ENCODE measurements around the gene PLA2G4B. TPM values are rescaled to one million over a fixed set of nuclear protein-coding genes. Genes with fewer than 3 reads are reported as not detected.

The PLA2G4B gene
- total and polyA plus RNA-seq, 10 of the 15 experiments (the other 5 are each of a cell fraction or from before 2014, with no cell fraction given): 0.22 to 6.6 (median 2.9) TPM

DNA sequence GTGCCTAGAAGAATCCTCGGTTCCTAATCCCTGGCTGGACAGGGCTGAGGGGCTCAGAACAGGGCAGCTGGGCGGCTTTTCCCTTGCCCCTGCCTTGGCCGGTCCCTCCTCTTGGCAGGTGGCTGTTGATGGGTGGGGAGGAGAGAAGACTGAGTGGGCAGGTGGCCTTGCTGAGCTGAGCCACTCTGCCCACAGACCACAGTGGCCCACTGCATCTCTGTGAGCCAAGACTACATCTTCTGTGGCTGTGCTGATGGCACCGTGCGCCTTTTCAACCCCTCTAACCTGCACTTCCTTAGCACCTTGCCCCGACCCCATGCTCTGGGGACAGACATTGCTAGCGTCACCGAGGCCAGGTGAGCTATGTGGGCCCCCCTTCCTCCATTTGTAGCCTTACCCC lies 25.2 kb upstream of the PLA2G4B start:
- Histone ChIP-seq H3K9me3 (replicated peaks; ENCODE audit: control insufficient read depth, insufficient read depth, low read length) (no peaks in the 10 kb centered on the region), H3K4me2 (ENCODE audit: control insufficient read depth, insufficient read depth) (no peak overlapping the region), H3K4me3 (no peak overlapping the region), H3K27me3 (replicated peaks in 1 of 2; ENCODE audit: control insufficient read depth in 2 of 2, insufficient read depth in 2 of 2, low read length in 1 of 2) (no peaks in the 10 kb centered on the region), H3K4me1 (ENCODE audit: control insufficient read depth, insufficient read depth, low read length) (no peaks in the 10 kb centered on the region), H3K79me2 (ENCODE audit: control insufficient read depth, insufficient read depth, low read length) (no peaks in the 10 kb centered on the region), H3K36me3 (ENCODE audit: control insufficient read depth in 2 of 2, insufficient read depth in 2 of 2, low read length in 1 of 2) (peaks cover 0 to 18% of the 10 kb centered on the region in 2 experiments; a peak in 3 of 4 replicates), H3K9ac (ENCODE audit: control insufficient read depth, insufficient read depth, low read length) (no peak overlapping the region), H4K20me1 (ENCODE audit: control insufficient read depth, insufficient read depth) (no peaks in the 10 kb centered on the region), H3K27ac (ENCODE audit: control insufficient read depth, insufficient read depth) (no peak overlapping the region), H2AFZ (ENCODE audit: control insufficient read depth, low read depth, low read length) (no peak overlapping the region)
- ChIA-PET RAD21 (ENCODE audit: unreplicated experiment) (interaction anchor here (0.8 to 12.6 kb wide), 3 partner anchors 39 to 348 kb away, joined by 3 to 305 read pairs (median 4); partner anchors contain the start of gene MAPKBP1), POLR2A (interaction anchor here (0.8 kb wide), 1 partner anchor 39 kb away, joined by 3 read pairs; the partner anchor contains the start of gene MAPKBP1), SMC1A (ENCODE audit: uncharacterized antibody, unreplicated experiment) (interaction anchor here (1.2 to 8.3 kb wide), 2 partner anchors 39 to 46 kb away, joined by 4 to 268 read pairs; partner anchors contain the start of gene MAPKBP1), CTCF (interaction anchor here (3.4 to 6.3 kb wide), 4 partner anchors 38 to 256 kb away, joined by 19 to 365 read pairs (median 36); partner anchors contain the start of gene MAPKBP1)
- in situ Hi-C loops (cut with MboI) (loop anchor here (5.0 kb wide), 1 partner anchor 41 kb away; the partner anchor contains the start of gene MAPKBP1), intact Hi-C loops (cut with micrococcal nuclease; ENCODE audit: unreplicated experiment) (loop anchor here (5.0 to 10.0 kb wide), 3 partner anchors 119 to 346 kb away; no protein-coding TSS in a partner anchor)
- no peak for TF ChIP-seq BCL11A (IDR thresholded peaks at IDR 0.05; ENCODE audit: low read depth, low read length)
- no peak for TF ChIP-seq SREBF2 (IDR thresholded peaks at IDR 0.05; ENCODE audit: low read length)
- no peak for TF ChIP-seq ASH2L (IDR thresholded peaks at IDR 0.05; ENCODE audit: borderline replicate concordance, low read depth)
- no peak for TF ChIP-seq MYC (IDR thresholded peaks at IDR 0.05; ENCODE audit: insufficient read depth, insufficient read length, insufficient replicate concordance, low read length, severe bottlenecking)
- no peak for TF ChIP-seq ZNF24 (IDR thresholded peaks at IDR 0.05)
- no peak for DNase-seq (ENCODE audit: low read depth, low spot score)
- BruUV-seq (replicated peaks): no TSS peak
- 83% methylated on average over 8 of the region's 8 CpGs for WGBS (ENCODE audit: insufficient coverage, insufficient replicate concordance, low lambda C conversion rate, missing lambda C conversion rate)
- FAIRE-seq: no peak
- no peak for ATAC-seq

DNA sequence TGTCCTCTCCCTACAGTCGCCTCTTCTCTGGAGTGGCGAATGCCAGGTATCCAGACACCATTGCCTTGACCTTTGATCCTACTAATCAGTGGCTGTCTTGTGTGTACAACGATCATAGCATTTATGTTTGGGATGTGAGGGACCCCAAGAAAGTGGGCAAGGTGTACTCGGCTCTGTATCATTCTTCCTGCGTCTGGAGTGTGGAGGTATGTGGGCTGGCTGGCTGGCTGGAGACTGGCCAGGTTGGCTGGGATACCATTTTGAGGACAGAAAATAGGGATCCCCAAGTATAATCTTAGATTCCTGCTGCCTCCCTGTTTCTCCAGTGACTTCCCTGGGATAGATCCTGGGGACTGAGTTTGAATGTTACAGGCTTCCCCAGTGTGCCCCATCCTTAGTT lies 24.1 kb upstream of the PLA2G4B start:
- no TSS peak for BruUV-seq (replicated peaks)
- H2AFZ ChIP-seq (ENCODE audit: control insufficient read depth, low read depth, low read length): no peak overlapping the region
- no peak overlapping the region for H3K4me2 ChIP-seq (ENCODE audit: control insufficient read depth, insufficient read depth)
- no peaks in the 10 kb centered on the region for H3K4me1 ChIP-seq (ENCODE audit: control insufficient read depth, insufficient read depth, low read length)
- no peak overlapping the region for H3K27ac ChIP-seq (ENCODE audit: control insufficient read depth, insufficient read depth)
- H3K36me3 ChIP-seq (ENCODE audit: control insufficient read depth in 2 of 2, insufficient read depth in 2 of 2, low read length in 1 of 2): peaks cover 3 to 21% of the 10 kb centered on the region in 2 experiments; a peak in 3 of 4 replicates
- intact Hi-C loops (cut with micrococcal nuclease; ENCODE audit: unreplicated experiment): loop anchor here (5.0 to 10.0 kb wide), 3 partner anchors 120 to 347 kb away; no protein-coding TSS in a partner anchor
- H3K9ac ChIP-seq (ENCODE audit: control insufficient read depth, insufficient read depth, low read length): no peak overlapping the region
- WGBS (ENCODE audit: insufficient coverage, insufficient replicate concordance, low lambda C conversion rate, missing lambda C conversion rate): 100% methylated on average over 5 of the region's 5 CpGs
- POLR2A ChIA-PET: no interaction called here
- no peaks in the 10 kb centered on the region for H3K27me3 ChIP-seq (replicated peaks in 1 of 2; ENCODE audit: control insufficient read depth in 2 of 2, insufficient read depth in 2 of 2, low read length in 1 of 2)
- in situ Hi-C loops (cut with MboI): loop anchor here (5.0 kb wide), 1 partner anchor 42 kb away; the partner anchor contains the start of gene MAPKBP1
- FAIRE-seq (no peak), DNase-seq (ENCODE audit: low read depth, low spot score) (no peak), ATAC-seq (no peak)
- CTCF ChIA-PET: interaction anchor here (4.6 to 6.3 kb wide), 2 partner anchors 39 to 211 kb away, joined by 41 to 365 read pairs; partner anchors contain the start of gene MAPKBP1
- RAD21 ChIA-PET (ENCODE audit: unreplicated experiment): no interaction called here
- no peaks in the 10 kb centered on the region for H4K20me1 ChIP-seq (ENCODE audit: control insufficient read depth, insufficient read depth)
- SMC1A ChIA-PET (ENCODE audit: uncharacterized antibody, unreplicated experiment): interaction anchor here (8.3 kb wide), 1 partner anchor 40 kb away, joined by 268 read pairs; the partner anchor contains the start of gene MAPKBP1
- H3K4me3 ChIP-seq: no peak overlapping the region
- no peak for TF ChIP-seq SIN3A (IDR thresholded peaks at IDR 0.05; ENCODE audit: low read depth, low read length)
- TF ChIP-seq, protein P1, sequence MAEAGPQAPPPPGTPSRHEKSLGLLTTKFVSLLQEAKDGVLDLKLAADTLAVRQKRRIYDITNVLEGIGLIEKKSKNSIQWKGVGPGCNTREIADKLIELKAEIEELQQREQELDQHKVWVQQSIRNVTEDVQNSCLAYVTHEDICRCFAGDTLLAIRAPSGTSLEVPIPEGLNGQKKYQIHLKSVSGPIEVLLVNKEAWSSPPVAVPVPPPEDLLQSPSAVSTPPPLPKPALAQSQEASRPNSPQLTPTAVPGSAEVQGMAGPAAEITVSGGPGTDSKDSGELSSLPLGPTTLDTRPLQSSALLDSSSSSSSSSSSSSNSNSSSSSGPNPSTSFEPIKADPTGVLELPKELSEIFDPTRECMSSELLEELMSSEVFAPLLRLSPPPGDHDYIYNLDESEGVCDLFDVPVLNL (IDR thresholded peaks at IDR 0.05; ENCODE audit: low read depth, low read length): no peak
- no peak for TF ChIP-seq KAT2A (conservative IDR thresholded peaks at IDR 0.05; ENCODE audit: control insufficient read depth, low read depth, low read length)
- TF ChIP-seq, protein P2, sequence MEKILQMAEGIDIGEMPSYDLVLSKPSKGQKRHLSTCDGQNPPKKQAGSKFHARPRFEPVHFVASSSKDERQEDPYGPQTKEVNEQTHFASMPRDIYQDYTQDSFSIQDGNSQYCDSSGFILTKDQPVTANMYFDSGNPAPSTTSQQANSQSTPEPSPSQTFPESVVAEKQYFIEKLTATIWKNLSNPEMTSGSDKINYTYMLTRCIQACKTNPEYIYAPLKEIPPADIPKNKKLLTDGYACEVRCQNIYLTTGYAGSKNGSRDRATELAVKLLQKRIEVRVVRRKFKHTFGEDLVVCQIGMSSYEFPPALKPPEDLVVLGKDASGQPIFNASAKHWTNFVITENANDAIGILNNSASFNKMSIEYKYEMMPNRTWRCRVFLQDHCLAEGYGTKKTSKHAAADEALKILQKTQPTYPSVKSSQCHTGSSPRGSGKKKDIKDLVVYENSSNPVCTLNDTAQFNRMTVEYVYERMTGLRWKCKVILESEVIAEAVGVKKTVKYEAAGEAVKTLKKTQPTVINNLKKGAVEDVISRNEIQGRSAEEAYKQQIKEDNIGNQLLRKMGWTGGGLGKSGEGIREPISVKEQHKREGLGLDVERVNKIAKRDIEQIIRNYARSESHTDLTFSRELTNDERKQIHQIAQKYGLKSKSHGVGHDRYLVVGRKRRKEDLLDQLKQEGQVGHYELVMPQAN (conservative IDR thresholded peaks at IDR 0.05): no peak
- TF ChIP-seq NBN (IDR thresholded peaks at IDR 0.05): no peak
- no peak for TF ChIP-seq NR2C2 (IDR thresholded peaks at IDR 0.05; ENCODE audit: borderline replicate concordance, control insufficient read depth, insufficient read length, low read depth)
- no peak for TF ChIP-seq CBX5 (IDR thresholded peaks at IDR 0.05; ENCODE audit: low read depth)
- no peak for TF ChIP-seq YY1 (IDR thresholded peaks at IDR 0.05; ENCODE audit: low read depth, low read length)
- TF ChIP-seq ZNF622 (IDR thresholded peaks at IDR 0.05): no peak
- H3K79me2 ChIP-seq (ENCODE audit: control insufficient read depth, insufficient read depth, low read length): no peaks in the 10 kb centered on the region
- no peaks in the 10 kb centered on the region for H3K9me3 ChIP-seq (replicated peaks; ENCODE audit: control insufficient read depth, insufficient read depth, low read length)

All from GM12878 (cell line).